HEK293 (cell line): ENCODE data around the gene TMEM234.

Experiments used
- EGR2 ChIP-seq: fragments of 450-650 bp; formaldehyde crosslinking; IDR thresholded peaks from 2 replicates; pipeline ENCODE4 v1.5.1; 2016; ENCODE audit warnings: low read depth, missing biosample characterization, missing genetic modification characterization
- GLI4 ChIP-seq: fragments of 450-650 bp; formaldehyde crosslinking; IDR thresholded peaks from 2 replicates; pipeline ENCODE4 v1.5.1; 2016; ENCODE audit warnings: missing biosample characterization, missing genetic modification characterization
- GLIS2 ChIP-seq: fragments of 450-650 bp; formaldehyde crosslinking; IDR thresholded peaks from 2 replicates; pipeline ENCODE4 v1.5.1; 2016; ENCODE audit warnings: missing biosample characterization, missing genetic modification characterization
- SCRT2 ChIP-seq: fragments of 450-650 bp; formaldehyde crosslinking; IDR thresholded peaks from 2 replicates; pipeline ENCODE4 v1.5.1; 2016; ENCODE audit warnings: missing biosample characterization, missing genetic modification characterization
- SP2 ChIP-seq: fragments of 450-650 bp; formaldehyde crosslinking; IDR thresholded peaks from 2 replicates; pipeline ENCODE4 v1.5.1; 2016; ENCODE audit warnings: missing biosample characterization, missing genetic modification characterization
- TCF7L2 ChIP-seq: IDR thresholded peaks from 2 replicates; pipeline ENCODE4 v1.6.1; 2011; ENCODE audit warnings: low read depth, mild to moderate bottlenecking, inconsistent platforms, low read length, moderate library complexity, borderline replicate concordance
- TRIM28 ChIP-seq: IDR thresholded peaks from 2 replicates; pipeline ENCODE4 v1.6.1; 2011; ENCODE audit warnings: low read length, control low read depth, borderline replicate concordance
- ZBTB48 ChIP-seq: fragments of 450-650 bp; formaldehyde crosslinking; IDR thresholded peaks from 2 replicates; pipeline ENCODE4 v1.5.1; 2016; ENCODE audit warnings: missing biosample characterization, missing genetic modification characterization
- ZFP37 ChIP-seq: fragments of 450-650 bp; formaldehyde crosslinking; IDR thresholded peaks from 2 replicates; pipeline ENCODE4 v1.5.1; 2016; ENCODE audit warnings: missing biosample characterization, missing genetic modification characterization
- ZNF114 ChIP-seq: fragments of 450-650 bp; formaldehyde crosslinking; IDR thresholded peaks from 2 replicates; pipeline ENCODE4 v1.5.0; 2017; ENCODE audit warnings: missing biosample characterization, missing genetic modification characterization
- ZNF138 ChIP-seq: fragments of 450-650 bp; formaldehyde crosslinking; IDR thresholded peaks from 2 replicates; pipeline ENCODE4 v1.5.1; 2016; ENCODE audit warnings: missing biosample characterization, missing genetic modification characterization, borderline replicate concordance
- ZNF155 ChIP-seq: fragments of 450-650 bp; formaldehyde crosslinking; IDR thresholded peaks from 2 replicates; pipeline ENCODE4 v1.5.1; 2016; ENCODE audit warnings: missing biosample characterization, missing genetic modification characterization
- ZNF223 ChIP-seq: fragments of 450-650 bp; formaldehyde crosslinking; IDR thresholded peaks from 2 replicates; pipeline ENCODE4 v1.5.1; 2016; ENCODE audit warnings: missing biosample characterization, missing genetic modification characterization
- ZNF302 ChIP-seq: fragments of 450-650 bp; formaldehyde crosslinking; IDR thresholded peaks from 2 replicates; pipeline ENCODE4 v1.5.1; 2016; ENCODE audit warnings: missing biosample characterization, missing genetic modification characterization, low read depth
- ZNF335 ChIP-seq: fragments of 450-650 bp; formaldehyde crosslinking; conservative IDR thresholded peaks from 2 replicates; pipeline ENCODE4 v1.5.1; 2016; ENCODE audit warnings: missing biosample characterization, missing genetic modification characterization
- ZNF394 ChIP-seq: fragments of 450-650 bp; formaldehyde crosslinking; IDR thresholded peaks from 2 replicates; pipeline ENCODE4 v1.5.1; 2016; ENCODE audit warnings: missing biosample characterization, missing genetic modification characterization, mild to moderate bottlenecking, moderate library complexity, borderline replicate concordance
- ZNF416 ChIP-seq: fragments of 450-650 bp; formaldehyde crosslinking; IDR thresholded peaks from 2 replicates; pipeline ENCODE4 v1.5.1; 2016; ENCODE audit warnings: missing biosample characterization, missing genetic modification characterization
- ZNF423 ChIP-seq: fragments of 450-650 bp; formaldehyde crosslinking; IDR thresholded peaks from 2 replicates; pipeline ENCODE4 v1.5.1; 2016; ENCODE audit warnings: missing biosample characterization, missing genetic modification characterization
- ZNF530 ChIP-seq: fragments of 450-650 bp; formaldehyde crosslinking; IDR thresholded peaks from 2 replicates; pipeline ENCODE4 v1.5.1; 2016; ENCODE audit warnings: low read depth, missing biosample characterization, missing genetic modification characterization
- ZNF560 ChIP-seq: fragments of 450-650 bp; formaldehyde crosslinking; IDR thresholded peaks from 2 replicates; pipeline ENCODE4 v1.5.1; 2017; ENCODE audit warnings: missing biosample characterization, missing genetic modification characterization, borderline replicate concordance
- ZNF610 ChIP-seq: fragments of 450-650 bp; formaldehyde crosslinking; IDR thresholded peaks from 2 replicates; pipeline ENCODE4 v1.5.1; 2016; ENCODE audit warnings: missing biosample characterization, missing genetic modification characterization, borderline replicate concordance
- ZNF623 ChIP-seq: fragments of 450-650 bp; formaldehyde crosslinking; IDR thresholded peaks from 2 replicates; pipeline ENCODE4 v1.5.1; 2016; ENCODE audit warnings: missing biosample characterization, missing genetic modification characterization
- ZNF677 ChIP-seq: fragments of 450-650 bp; IDR thresholded peaks from 2 replicates; pipeline ENCODE4 v1.5.0; 2018; ENCODE audit warnings: missing biosample characterization, mild to moderate bottlenecking, missing genetic modification characterization, moderate library complexity
- ZNF707 ChIP-seq: fragments of 450-650 bp; formaldehyde crosslinking; IDR thresholded peaks from 2 replicates; pipeline ENCODE4 v1.5.1; 2016; ENCODE audit warnings: missing biosample characterization, missing genetic modification characterization
- ZNF837 ChIP-seq: fragments of 450-650 bp; formaldehyde crosslinking; IDR thresholded peaks from 2 replicates; pipeline ENCODE4 v1.5.1; 2016; ENCODE audit warnings: missing biosample characterization, missing genetic modification characterization
- TF ChIP-seq, protein P1 (sequence below): fragments of 450-650 bp; formaldehyde crosslinking; IDR thresholded peaks from 2 replicates; pipeline ENCODE4 v1.5.1; 2016; ENCODE audit warnings: missing biosample characterization, missing genetic modification characterization
- TF ChIP-seq, protein P2 (sequence below): fragments of 450-650 bp; formaldehyde crosslinking; IDR thresholded peaks from 2 replicates; pipeline ENCODE4 v1.5.1; 2016; ENCODE audit warnings: missing biosample characterization, missing genetic modification characterization
- TF ChIP-seq, protein P3 (sequence below): fragments of 450-650 bp; formaldehyde crosslinking; IDR thresholded peaks from 2 replicates; pipeline ENCODE4 v1.5.1; 2016; ENCODE audit warnings: missing biosample characterization, missing genetic modification characterization
- TF ChIP-seq, protein P4 (sequence below): fragments of 450-650 bp; formaldehyde crosslinking; conservative IDR thresholded peaks from 2 replicates; pipeline ENCODE4 v1.5.1; 2016; ENCODE audit warnings: low read depth, missing biosample characterization, missing genetic modification characterization
- TF ChIP-seq, protein P5 (sequence below): fragments of 450-650 bp; formaldehyde crosslinking; IDR thresholded peaks from 2 replicates; pipeline ENCODE4 v1.5.1; 2016; ENCODE audit warnings: missing biosample characterization, missing genetic modification characterization

Gene TMEM234

DNA sequence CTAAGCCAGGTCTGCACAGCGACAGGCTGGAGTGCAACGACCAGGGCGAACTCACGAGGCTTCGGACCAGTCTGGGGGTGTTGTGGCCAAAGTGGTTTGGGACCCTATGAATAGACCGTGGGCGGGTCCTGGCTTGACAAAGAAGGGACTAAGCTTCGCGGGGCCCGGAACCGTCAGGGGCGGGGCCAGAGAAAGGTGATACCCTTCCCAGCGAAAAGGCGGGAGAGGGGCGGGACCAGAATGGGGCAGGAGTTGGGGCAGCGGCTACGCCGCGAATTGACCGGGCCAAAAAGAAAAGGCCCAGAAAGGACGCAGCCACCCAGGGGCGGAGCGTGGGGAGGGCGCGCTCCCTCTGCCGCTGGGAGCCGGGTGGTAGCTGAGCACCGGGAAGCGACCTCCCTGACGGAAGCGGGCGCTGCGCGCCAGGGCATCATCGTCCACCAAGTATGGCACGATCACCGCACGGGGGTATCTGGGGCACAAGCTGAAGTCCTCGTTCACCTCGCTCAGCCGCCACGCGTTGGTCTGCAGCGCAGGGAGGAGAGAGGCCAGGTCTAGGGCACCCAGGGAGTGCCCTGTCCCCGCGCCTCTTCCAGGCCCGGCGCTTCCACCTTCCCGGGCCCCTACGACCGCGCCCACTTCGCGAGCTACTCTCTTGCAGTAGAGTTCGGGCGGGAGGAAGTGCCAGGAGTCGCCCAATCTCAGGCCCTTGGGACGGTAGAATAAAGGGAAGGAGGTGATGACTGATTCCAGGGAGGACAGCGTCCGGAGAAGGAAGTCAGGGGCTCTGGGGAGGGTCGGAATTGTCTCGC lies 18.2 kb upstream of the TMEM234 start (continued):
- TF ChIP-seq EGR2 = no peak
- no peak for TF ChIP-seq ZBTB48
- TF ChIP-seq ZNF623 (tag by site-specific recombination) = no peak
- TF ChIP-seq ZNF837 (tag by site-specific recombination) = no peak
- TF ChIP-seq, protein P1, sequence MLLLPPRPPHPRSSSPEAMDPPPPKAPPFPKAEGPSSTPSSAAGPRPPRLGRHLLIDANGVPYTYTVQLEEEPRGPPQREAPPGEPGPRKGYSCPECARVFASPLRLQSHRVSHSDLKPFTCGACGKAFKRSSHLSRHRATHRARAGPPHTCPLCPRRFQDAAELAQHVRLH (tag by site-specific recombination) = no peak
- TF ChIP-seq ZNF223 (tag by site-specific recombination) = no peak
- TF ChIP-seq, protein P2, sequence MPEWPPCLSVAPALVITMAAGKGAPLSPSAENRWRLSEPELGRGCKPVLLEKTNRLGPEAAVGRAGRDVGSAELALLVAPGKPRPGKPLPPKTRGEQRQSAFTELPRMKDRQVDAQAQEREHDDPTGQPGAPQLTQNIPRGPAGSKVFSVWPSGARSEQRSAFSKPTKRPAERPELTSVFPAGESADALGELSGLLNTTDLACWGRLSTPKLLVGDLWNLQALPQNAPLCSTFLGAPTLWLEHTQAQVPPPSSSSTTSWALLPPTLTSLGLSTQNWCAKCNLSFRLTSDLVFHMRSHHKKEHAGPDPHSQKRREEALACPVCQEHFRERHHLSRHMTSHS = no peak
- no peak for TF ChIP-seq ZNF155 (tag by site-specific recombination)
- TF ChIP-seq, protein P3, sequence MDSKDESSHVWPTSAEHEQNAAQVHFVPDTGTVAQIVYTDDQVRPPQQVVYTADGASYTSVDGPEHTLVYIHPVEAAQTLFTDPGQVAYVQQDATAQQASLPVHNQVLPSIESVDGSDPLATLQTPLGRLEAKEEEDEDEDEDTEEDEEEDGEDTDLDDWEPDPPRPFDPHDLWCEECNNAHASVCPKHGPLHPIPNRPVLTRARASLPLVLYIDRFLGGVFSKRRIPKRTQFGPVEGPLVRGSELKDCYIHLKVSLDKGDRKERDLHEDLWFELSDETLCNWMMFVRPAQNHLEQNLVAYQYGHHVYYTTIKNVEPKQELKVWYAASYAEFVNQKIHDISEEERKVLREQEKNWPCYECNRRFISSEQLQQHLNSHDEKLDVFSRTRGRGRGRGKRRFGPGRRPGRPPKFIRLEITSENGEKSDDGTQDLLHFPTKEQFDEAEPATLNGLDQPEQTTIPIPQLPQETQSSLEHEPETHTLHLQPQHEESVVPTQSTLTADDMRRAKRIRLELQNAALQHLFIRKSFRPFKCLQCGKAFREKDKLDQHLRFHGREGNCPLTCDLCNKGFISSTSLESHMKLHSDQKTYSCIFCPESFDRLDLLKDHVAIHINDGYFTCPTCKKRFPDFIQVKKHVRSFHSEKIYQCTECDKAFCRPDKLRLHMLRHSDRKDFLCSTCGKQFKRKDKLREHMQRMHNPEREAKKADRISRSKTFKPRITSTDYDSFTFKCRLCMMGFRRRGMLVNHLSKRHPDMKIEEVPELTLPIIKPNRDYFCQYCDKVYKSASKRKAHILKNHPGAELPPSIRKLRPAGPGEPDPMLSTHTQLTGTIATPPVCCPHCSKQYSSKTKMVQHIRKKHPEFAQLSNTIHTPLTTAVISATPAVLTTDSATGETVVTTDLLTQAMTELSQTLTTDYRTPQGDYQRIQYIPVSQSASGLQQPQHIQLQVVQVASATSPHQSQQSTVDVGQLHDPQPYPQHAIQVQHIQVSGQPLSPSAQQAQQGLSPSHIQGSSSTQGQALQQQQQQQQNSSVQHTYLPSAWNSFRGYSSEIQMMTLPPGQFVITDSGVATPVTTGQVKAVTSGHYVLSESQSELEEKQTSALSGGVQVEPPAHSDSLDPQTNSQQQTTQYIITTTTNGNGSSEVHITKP (tag by site-specific recombination) = peak; percentile 65
- no peak for TF ChIP-seq ZNF423
- peak; percentile 61 for TF ChIP-seq GLIS2 (tag by site-specific recombination)
- TF ChIP-seq, protein P4, sequence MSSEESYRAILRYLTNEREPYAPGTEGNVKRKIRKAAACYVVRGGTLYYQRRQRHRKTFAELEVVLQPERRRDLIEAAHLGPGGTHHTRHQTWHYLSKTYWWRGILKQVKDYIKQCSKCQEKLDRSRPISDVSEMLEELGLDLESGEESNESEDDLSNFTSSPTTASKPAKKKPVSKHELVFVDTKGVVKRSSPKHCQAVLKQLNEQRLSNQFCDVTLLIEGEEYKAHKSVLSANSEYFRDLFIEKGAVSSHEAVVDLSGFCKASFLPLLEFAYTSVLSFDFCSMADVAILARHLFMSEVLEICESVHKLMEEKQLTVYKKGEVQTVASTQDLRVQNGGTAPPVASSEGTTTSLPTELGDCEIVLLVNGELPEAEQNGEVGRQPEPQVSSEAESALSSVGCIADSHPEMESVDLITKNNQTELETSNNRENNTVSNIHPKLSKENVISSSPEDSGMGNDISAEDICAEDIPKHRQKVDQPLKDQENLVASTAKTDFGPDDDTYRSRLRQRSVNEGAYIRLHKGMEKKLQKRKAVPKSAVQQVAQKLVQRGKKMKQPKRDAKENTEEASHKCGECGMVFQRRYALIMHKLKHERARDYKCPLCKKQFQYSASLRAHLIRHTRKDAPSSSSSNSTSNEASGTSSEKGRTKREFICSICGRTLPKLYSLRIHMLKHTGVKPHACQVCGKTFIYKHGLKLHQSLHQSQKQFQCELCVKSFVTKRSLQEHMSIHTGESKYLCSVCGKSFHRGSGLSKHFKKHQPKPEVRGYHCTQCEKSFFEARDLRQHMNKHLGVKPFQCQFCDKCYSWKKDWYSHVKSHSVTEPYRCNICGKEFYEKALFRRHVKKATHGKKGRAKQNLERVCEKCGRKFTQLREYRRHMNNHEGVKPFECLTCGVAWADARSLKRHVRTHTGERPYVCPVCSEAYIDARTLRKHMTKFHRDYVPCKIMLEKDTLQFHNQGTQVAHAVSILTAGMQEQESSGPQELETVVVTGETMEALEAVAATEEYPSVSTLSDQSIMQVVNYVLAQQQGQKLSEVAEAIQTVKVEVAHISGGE (tag by site-specific recombination) = no peak
- no peak for TF ChIP-seq TRIM28
- no peak for TF ChIP-seq TCF7L2
- TF ChIP-seq ZNF610 (tag by site-specific recombination) = no peak
- TF ChIP-seq ZNF677 (tag by site-specific recombination) = no peak
- no peak for TF ChIP-seq GLI4
- no peak for TF ChIP-seq ZNF114 (tag by site-specific recombination)
- no peak for TF ChIP-seq ZNF560
- TF ChIP-seq ZNF302 = no peak
- peak; percentile 50 for TF ChIP-seq ZNF335 (tag by site-specific recombination)
- 0 out of 2 replicates have a peak, but pooled peaks have one; percentile 26 for TF ChIP-seq ZNF394 (tag by site-specific recombination)
- TF ChIP-seq ZFP37 (tag by site-specific recombination) = no peak
- no peak for TF ChIP-seq ZNF707 (tag by site-specific recombination)
- TF ChIP-seq SP2 = peak; percentile 77
- TF ChIP-seq ZNF138 = no peak
- TF ChIP-seq ZNF416 (tag by site-specific recombination) = no peak
- TF ChIP-seq, protein P5, sequence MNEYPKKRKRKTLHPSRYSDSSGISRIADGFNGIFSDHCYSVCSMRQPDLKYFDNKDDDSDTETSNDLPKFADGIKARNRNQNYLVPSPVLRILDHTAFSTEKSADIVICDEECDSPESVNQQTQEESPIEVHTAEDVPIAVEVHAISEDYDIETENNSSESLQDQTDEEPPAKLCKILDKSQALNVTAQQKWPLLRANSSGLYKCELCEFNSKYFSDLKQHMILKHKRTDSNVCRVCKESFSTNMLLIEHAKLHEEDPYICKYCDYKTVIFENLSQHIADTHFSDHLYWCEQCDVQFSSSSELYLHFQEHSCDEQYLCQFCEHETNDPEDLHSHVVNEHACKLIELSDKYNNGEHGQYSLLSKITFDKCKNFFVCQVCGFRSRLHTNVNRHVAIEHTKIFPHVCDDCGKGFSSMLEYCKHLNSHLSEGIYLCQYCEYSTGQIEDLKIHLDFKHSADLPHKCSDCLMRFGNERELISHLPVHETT (tag by site-specific recombination) = no peak
- no peak for TF ChIP-seq ZNF530 (tag by site-specific recombination)
- TF ChIP-seq SCRT2 (tag by site-specific recombination) = no peak
